Testis (tissue), 3 donors: ENCODE results near the gene CCNL2. TPM values are rescaled to one million over a fixed set of nuclear protein-coding genes. Genes with fewer than 3 reads are reported as not detected.

Source experiments
- DNase-seq: peaks from one replicate; pipeline ENCODE4 v3.0.0-alpha.2; 2019
- H3K27ac ChIP-seq, 2 donors: fragments of 200-600 bp; sonication (generic); one replicate each; pipeline ENCODE4 v1.5.1; 2019
- H3K27me3 ChIP-seq: fragments of 200-600 bp; sonication (generic); one replicate; pipeline ENCODE4 v1.5.1; 2019
- H3K36me3 ChIP-seq: fragments of 200-600 bp; sonication (generic); one replicate; pipeline ENCODE4 v1.5.1; 2017; ENCODE audit warnings: low read depth; ENCODE audit errors: missing control alignments
- H3K4me1 ChIP-seq: fragments of 200-600 bp; sonication (generic); one replicate; pipeline ENCODE4 v1.5.1; 2019
- H3K4me3 ChIP-seq, 2 donors: fragments of 200-600 bp; sonication (generic); one replicate each; pipeline ENCODE4 v1.5.1; 2017 to 2019
- H3K9me3 ChIP-seq: fragments of 200-600 bp; sonication (generic); one replicate; pipeline ENCODE4 v1.5.1; 2017
- POLR2A ChIP-seq: fragments of 450-650 bp; IDR thresholded peaks from one replicate; pipeline ENCODE4 v1.6.1; 2017; ENCODE audit warnings: antibody characterized with exemption, mild to moderate bottlenecking, moderate library complexity
- WGBS, 2 donors: methylation state at CpG; one replicate each; pipeline ENCODE4 v1.1.5; 2018; 5-methylcytosine and 5-hydroxymethylcytosine counted together
- intact Hi-C: fragments of 100-400 bp; cut with DNase I; formaldehyde crosslinking; loops from one replicate; pipeline ENCODE4 v1.15.1; 2023; ENCODE audit warnings: low total_unique reads
- polyA plus RNA-seq: library from polyadenylated mRNA; stranded (reverse); fragments of 350-450 nt; fragmentation: Illumina TruSeq; extraction: RNeasy Lipid Tissue Mini Kit (QIAGEN cat#74804); gene quantifications from one replicate; pipeline ENCODE4 v1.2.3, GENCODE V29; 2014; ENCODE audit warnings: low read depth, low replicate concordance; ENCODE audit not compliant: insufficient read depth
- total RNA-seq, 2 donors: library from RNA; depleted of rRNA; stranded (reverse); fragments of >200 nt; gene quantifications; one replicate each; pipeline ENCODE4 v1.2.3, GENCODE V29; 2016
- TF ChIP-seq, protein P1 (sequence below), 3 experiments: fragments of 450-650 bp in 2 of 3; fragments of 200-600 bp in 1 of 3; sonication (generic) in 1 of 3; IDR thresholded peaks; one replicate each; pipeline ENCODE4 v1.5.1; 2016 to 2019; ENCODE audit warnings: antibody characterized with exemption in 3 of 3, mild to moderate bottlenecking in 2 of 3, moderate library complexity in 1 of 3

The CCNL2 gene
- total and polyA plus RNA-seq, 3 donors from 2014 or later: 90.9 to 209 (median 204) TPM

GRCh38 chr1:1351511-1352427 lies 47.4 kb downstream of the CCNL2 start:
- H3K36me3 ChIP-seq: no peaks in the 10 kb centered on the region
- H3K9me3 ChIP-seq: no peaks in the 10 kb centered on the region
- peaks cover 50% of the 10 kb centered on the region for H3K4me1 ChIP-seq
- 39 to 68% methylated on average over 9 to 29 of the region's 29 CpGs for WGBS, 2 donors
- no peaks in the 10 kb centered on the region for H3K27me3 ChIP-seq
- no peak overlapping the region for H3K4me3 ChIP-seq
- peak overlapping the region; percentile 25 to 71 for H3K27ac ChIP-seq
- peak; percentile 74 for DNase-seq
- TF ChIP-seq, protein P1, sequence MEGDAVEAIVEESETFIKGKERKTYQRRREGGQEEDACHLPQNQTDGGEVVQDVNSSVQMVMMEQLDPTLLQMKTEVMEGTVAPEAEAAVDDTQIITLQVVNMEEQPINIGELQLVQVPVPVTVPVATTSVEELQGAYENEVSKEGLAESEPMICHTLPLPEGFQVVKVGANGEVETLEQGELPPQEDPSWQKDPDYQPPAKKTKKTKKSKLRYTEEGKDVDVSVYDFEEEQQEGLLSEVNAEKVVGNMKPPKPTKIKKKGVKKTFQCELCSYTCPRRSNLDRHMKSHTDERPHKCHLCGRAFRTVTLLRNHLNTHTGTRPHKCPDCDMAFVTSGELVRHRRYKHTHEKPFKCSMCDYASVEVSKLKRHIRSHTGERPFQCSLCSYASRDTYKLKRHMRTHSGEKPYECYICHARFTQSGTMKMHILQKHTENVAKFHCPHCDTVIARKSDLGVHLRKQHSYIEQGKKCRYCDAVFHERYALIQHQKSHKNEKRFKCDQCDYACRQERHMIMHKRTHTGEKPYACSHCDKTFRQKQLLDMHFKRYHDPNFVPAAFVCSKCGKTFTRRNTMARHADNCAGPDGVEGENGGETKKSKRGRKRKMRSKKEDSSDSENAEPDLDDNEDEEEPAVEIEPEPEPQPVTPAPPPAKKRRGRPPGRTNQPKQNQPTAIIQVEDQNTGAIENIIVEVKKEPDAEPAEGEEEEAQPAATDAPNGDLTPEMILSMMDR (IDR thresholded peaks at IDR 0.05): no peak
- TF ChIP-seq POLR2A: no peak
- intact Hi-C loops: no loop called here

- peak within 1 kb of the TSS; percentile 67 to 75 for H3K4me3 ChIP-seq
- peaks cover 64% of the 10 kb centered on the region for H3K4me1 ChIP-seq
- TF ChIP-seq, protein P1 (IDR thresholded peaks at IDR 0.05): peak; percentile 37 to 52 (median 44)
- TF ChIP-seq POLR2A: no peak
- peak within 1 kb of the TSS; percentile 66 to 90 for H3K27ac ChIP-seq
- H3K27me3 ChIP-seq: no peaks in the 10 kb centered on the region
- WGBS, 2 donors: 1% methylated on average over 34 of the region's 122 CpGs; no CpG with 5 or more reads in 1 of the 2 donors
- H3K9me3 ChIP-seq: no peaks in the 10 kb centered on the region
- DNase-seq: peak; percentile 60
- intact Hi-C loops: no loop called here
- H3K36me3 ChIP-seq: no peaks in the 10 kb centered on the region
Observed at GRCh38 chr1:1349256-1350012, 49.7 kb downstream of the CCNL2 start, which contains the start of gene DVL1. Gene DVL1 (minus strand): TSS chr1:1349418. CDS start chr1:1349065, 353 bp downstream.

DNA sequence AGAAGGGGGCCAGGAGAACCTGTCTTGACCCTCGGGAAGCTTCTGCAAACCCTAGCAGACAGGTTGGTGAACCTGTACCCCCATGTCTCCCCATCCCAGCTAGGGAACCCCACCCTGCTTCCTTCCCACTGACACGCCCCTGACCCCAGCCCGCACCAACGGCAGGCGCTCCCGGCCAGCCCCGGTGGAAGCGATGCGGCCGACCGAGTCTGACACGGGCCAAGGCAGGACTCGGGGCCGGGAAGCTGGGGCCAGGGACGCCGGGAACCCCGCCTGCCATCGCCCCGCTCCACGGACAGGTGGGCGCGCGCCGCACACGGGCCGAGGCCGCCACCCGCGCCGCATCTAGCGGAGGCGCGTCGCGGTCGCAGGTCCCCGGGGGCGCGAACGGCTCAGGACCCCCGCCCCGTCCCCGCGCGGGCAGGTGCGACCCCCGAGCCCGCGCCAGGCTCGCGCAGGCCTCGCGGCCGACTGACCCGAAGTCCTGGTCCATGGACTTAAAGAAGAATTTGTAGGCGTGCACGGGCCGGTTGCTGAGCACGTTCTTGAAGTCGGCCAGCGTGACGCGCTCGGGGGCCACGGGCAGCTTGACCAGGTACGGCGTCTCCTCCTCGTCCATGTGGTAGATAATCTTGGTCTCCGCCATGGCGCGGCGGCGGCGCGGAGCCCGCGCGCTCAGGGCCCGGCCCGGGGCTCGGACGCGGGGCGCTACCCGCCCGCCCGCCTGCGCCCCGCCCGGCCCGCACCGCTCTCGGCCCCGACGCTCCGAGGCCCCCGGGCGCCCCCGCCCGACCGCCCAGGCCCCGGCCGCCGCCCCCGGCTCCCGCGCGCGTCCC lies 50.5 kb downstream of the CCNL2 start:
- H3K27me3 ChIP-seq: no peaks in the 10 kb centered on the region
- WGBS, 2 donors: 1% methylated on average over 20 to 30 of the region's 109 CpGs

More for the DNA sequence above, 50.5 kb downstream of the CCNL2 start:
- H3K9me3 ChIP-seq: no peaks in the 10 kb centered on the region
- no peak for TF ChIP-seq POLR2A
- TF ChIP-seq, protein P1 (IDR thresholded peaks at IDR 0.05): no peak
- peak overlapping the region; percentile 35 to 65 for H3K27ac ChIP-seq
- DNase-seq: no peak
- peaks cover 56% of the 10 kb centered on the region for H3K4me1 ChIP-seq
- H3K36me3 ChIP-seq: no peaks in the 10 kb centered on the region
- intact Hi-C loops: no loop called here
- H3K4me3 ChIP-seq: peak overlapping the region; percentile 67 to 70
